ENCODE results near the gene A1BG. TPM values are rescaled to one million over a fixed set of nuclear protein-coding genes. Genes with fewer than 3 reads are reported as not detected.

The A1BG gene
- total and polyA plus RNA-seq, 2 of the 13 experiments (the other 11 are each of a cell fraction or from before 2014, with no cell fraction given): 14.7 to 41.4 TPM

GRCh38 chr19:58353717-58354477, 605 bp upstream of the A1BG start (continued):
- TF ChIP-seq, protein P1, sequence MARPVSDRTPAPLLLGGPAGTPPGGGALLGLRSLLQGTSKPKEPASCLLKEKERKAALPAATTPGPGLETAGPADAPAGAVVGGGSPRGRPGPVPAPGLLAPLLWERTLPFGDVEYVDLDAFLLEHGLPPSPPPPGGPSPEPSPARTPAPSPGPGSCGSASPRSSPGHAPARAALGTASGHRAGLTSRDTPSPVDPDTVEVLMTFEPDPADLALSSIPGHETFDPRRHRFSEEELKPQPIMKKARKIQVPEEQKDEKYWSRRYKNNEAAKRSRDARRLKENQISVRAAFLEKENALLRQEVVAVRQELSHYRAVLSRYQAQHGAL (CRISPR knock-in tag; IDR thresholded peaks at IDR 0.05; ENCODE audit: not compliant biosample characterization): no peak
- TF ChIP-seq AGO2 (optimal IDR thresholded peaks at IDR 0.05; ENCODE audit: low read depth, low read length): peak; percentile 22
- no peak for TF ChIP-seq SMC3 (IDR thresholded peaks at IDR 0.05; ENCODE audit: low read length)
- TF ChIP-seq ZIK1 (CRISPR knock-in tag; IDR thresholded peaks at IDR 0.05; ENCODE audit: borderline replicate concordance, low read depth): no peak
- no peak for TF ChIP-seq THAP9 (CRISPR knock-in tag; IDR thresholded peaks at IDR 0.05; ENCODE audit: borderline replicate concordance)
- no peak for TF ChIP-seq ZNF460 (CRISPR knock-in tag; IDR thresholded peaks at IDR 0.05; ENCODE audit: borderline replicate concordance)
- no peak for TF ChIP-seq SNAPC5 (CRISPR knock-in tag; IDR thresholded peaks at IDR 0.05; ENCODE audit: borderline replicate concordance)
- peak; percentile 61; the same call in 1 of the 2 replicates for TF ChIP-seq FOXJ3 (CRISPR knock-in tag; IDR thresholded peaks at IDR 0.05; ENCODE audit: borderline replicate concordance)
- TF ChIP-seq ELF1 (CRISPR knock-in tag; IDR thresholded peaks at IDR 0.05): peak; percentile 1; the same call in 1 of the 2 replicates
- TF ChIP-seq SNRNP70 (IDR thresholded peaks at IDR 0.05; ENCODE audit: low read depth, low read length): no peak
- no peak for TF ChIP-seq NR3C1 (CRISPR knock-in tag; IDR thresholded peaks at IDR 0.05)
- TF ChIP-seq ZNF781 (CRISPR knock-in tag; IDR thresholded peaks at IDR 0.05; ENCODE audit: borderline replicate concordance, not compliant biosample characterization): no peak
- peak; percentile 90 for TF ChIP-seq ZNF770 (CRISPR knock-in tag; IDR thresholded peaks at IDR 0.05)
- TF ChIP-seq SNAI1 (CRISPR knock-in tag; IDR thresholded peaks at IDR 0.05; ENCODE audit: borderline replicate concordance): 0 out of 2 replicates have a peak, but pooled peaks have one; percentile 50
- 0 out of 2 replicates have a peak, but pooled peaks have one; percentile 38 for TF ChIP-seq ARID2 (CRISPR knock-in tag; IDR thresholded peaks at IDR 0.05; ENCODE audit: borderline replicate concordance)
- TF ChIP-seq ZSCAN31 (CRISPR knock-in tag; IDR thresholded peaks at IDR 0.05; ENCODE audit: low read depth): no peak
- TF ChIP-seq MYC (CRISPR knock-in tag; IDR thresholded peaks at IDR 0.05; ENCODE audit: borderline replicate concordance): peak; percentile 38; the same call in 1 of the 2 replicates
- no peak for TF ChIP-seq SRSF4 (IDR thresholded peaks at IDR 0.05; ENCODE audit: low read depth, low read length, poor library complexity, severe bottlenecking)
- no peak for TF ChIP-seq MTF2 (CRISPR knock-in tag; IDR thresholded peaks at IDR 0.05; ENCODE audit: borderline replicate concordance)
- no peak for TF ChIP-seq ZNF775 (CRISPR knock-in tag; IDR thresholded peaks at IDR 0.05; ENCODE audit: borderline replicate concordance)
